BE2C (cell line): ENCODE results near the gene CDH13.

ENCODE experiments used
- DNase-seq: peaks from one replicate; pipeline ENCODE4 v3.0.0-alpha.2; 2020
- H3K27me3 ChIP-seq: fragments of 250-450 bp; sonication (Bioruptor Pico); 2 replicates; pipeline ENCODE4 v1.5.1; 2020; ENCODE audit warnings: mild to moderate bottlenecking
- H3K36me3 ChIP-seq: fragments of 250-450 bp; sonication (Bioruptor Pico); 2 replicates; pipeline ENCODE4 v1.5.1; 2020; ENCODE audit warnings: mild to moderate bottlenecking
- H3K4me1 ChIP-seq: fragments of 250-450 bp; sonication (Bioruptor Pico); 2 replicates; pipeline ENCODE4 v1.5.1; 2020
- H3K4me3 ChIP-seq: 2 replicates; pipeline ENCODE4 v1.5.1; 2011; ENCODE audit warnings: low read depth, low read length
- H3K9me3 ChIP-seq: fragments of 250-450 bp; sonication (Bioruptor Pico); 2 replicates; pipeline ENCODE4 v1.5.1; 2020
- CTCF ChIP-seq: IDR thresholded peaks from 2 replicates; pipeline ENCODE4 v1.5.1; 2012; ENCODE audit warnings: mild to moderate bottlenecking, low read depth, low read length

CDH13 gene

GRCh38 chr16:83538707-83539106 is 911.9 kb downstream of the CDH13 start:
- no peak for TF ChIP-seq CTCF
- no peak for DNase-seq
- Histone ChIP-seq H3K36me3 (no peaks in the 10 kb centered on the region), H3K9me3 (no peaks in the 10 kb centered on the region; the same call in none of the 2 replicates), H3K4me1 (no peaks in the 10 kb centered on the region), H3K4me3 (no peak overlapping the region), H3K27me3 (no peaks in the 10 kb centered on the region)

DNA sequence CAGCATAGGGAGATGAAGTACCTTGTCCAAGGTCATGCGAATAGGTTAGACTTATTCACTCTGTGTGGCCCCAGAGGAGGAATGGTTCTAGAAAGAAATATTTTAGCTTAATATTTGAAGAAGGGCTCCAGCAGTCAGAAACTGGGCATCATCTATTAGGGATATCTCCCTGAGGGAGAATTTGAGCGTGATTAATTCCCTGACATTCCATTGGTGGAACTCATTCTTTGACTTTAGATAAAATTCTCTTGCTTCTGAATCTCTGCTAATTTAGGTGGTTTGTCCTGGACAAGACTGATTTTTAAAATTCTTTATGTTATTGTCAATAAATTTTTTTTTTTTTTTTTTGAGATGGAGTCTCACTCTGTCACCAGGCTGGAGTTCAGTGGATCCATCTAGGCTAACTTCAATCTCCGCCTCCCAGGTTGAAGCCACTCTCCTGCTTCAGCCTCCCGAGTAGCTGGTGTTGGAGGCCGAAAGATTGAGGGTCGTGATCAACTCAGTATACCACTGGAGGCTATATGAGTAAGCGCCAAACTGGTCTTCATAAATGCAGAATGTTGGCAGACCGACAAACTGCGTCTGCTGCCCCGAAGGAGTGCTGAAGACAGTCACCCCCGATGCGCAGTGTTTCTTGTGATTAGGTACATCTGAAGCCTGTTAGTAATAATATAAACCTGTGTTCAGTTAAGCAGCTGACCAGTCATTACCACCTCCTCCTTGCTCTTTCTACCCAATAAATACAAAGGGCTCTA is 913.1 kb downstream of the CDH13 start:
- Histone ChIP-seq H3K9me3 (no peaks in the 10 kb centered on the region; the same call in none of the 2 replicates), H3K4me1 (no peaks in the 10 kb centered on the region), H3K27me3 (no peaks in the 10 kb centered on the region), H3K4me3 (no peak overlapping the region), H3K36me3 (no peaks in the 10 kb centered on the region)
- DNase-seq: no peak
- TF ChIP-seq CTCF: no peak

DNA sequence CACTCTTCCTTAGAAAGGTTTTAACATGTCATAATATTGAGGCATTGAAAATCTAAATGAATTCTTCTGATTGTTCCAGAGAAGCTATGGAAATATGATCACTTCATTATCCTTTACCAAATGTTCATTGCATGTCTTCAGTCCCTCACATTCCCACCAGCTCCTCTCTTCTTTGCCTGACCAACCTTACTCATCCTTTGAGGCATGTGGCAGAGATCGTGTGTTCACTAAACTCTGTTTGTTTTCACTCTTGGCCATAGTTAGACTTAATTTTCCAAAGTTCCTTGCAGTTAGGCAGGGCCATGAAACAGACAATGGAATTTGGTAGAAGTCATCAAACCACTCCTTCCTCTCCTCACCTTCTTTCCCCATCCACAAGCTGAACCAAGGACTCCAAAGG is 914.5 kb downstream of the CDH13 start:
- no peaks in the 10 kb centered on the region for H3K4me1 ChIP-seq
- TF ChIP-seq CTCF: no peak
- no peaks in the 10 kb centered on the region for H3K36me3 ChIP-seq
- H3K9me3 ChIP-seq: no peaks in the 10 kb centered on the region; the same call in none of the 2 replicates
- no peak for DNase-seq
- H3K27me3 ChIP-seq: no peaks in the 10 kb centered on the region
- no peak overlapping the region for H3K4me3 ChIP-seq

DNA sequence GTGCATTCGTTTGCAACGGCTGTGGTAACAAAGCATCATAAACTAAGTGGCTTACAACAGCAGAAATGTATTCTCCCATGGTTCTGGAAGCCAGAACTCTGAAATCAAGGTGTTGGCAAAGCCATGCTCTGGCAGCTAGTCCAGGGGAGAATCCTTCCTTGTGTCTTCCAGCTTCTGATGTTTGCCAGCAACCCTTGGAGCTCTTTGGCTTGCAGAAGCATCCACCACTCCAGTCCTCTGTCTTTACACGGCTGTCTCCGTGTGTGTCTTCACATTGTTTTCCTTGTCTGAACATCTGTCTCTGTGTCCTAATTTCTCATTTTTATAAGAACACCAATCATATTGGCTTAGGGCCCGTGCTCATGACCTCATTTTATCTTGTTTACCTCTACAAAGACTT is 915.7 kb downstream of the CDH13 start:
- Histone ChIP-seq H3K4me3 (no peak overlapping the region), H3K27me3 (no peaks in the 10 kb centered on the region), H3K9me3 (no peaks in the 10 kb centered on the region; the same call in none of the 2 replicates), H3K4me1 (no peaks in the 10 kb centered on the region), H3K36me3 (no peaks in the 10 kb centered on the region)
- TF ChIP-seq CTCF: no peak
- no peak for DNase-seq

DNA sequence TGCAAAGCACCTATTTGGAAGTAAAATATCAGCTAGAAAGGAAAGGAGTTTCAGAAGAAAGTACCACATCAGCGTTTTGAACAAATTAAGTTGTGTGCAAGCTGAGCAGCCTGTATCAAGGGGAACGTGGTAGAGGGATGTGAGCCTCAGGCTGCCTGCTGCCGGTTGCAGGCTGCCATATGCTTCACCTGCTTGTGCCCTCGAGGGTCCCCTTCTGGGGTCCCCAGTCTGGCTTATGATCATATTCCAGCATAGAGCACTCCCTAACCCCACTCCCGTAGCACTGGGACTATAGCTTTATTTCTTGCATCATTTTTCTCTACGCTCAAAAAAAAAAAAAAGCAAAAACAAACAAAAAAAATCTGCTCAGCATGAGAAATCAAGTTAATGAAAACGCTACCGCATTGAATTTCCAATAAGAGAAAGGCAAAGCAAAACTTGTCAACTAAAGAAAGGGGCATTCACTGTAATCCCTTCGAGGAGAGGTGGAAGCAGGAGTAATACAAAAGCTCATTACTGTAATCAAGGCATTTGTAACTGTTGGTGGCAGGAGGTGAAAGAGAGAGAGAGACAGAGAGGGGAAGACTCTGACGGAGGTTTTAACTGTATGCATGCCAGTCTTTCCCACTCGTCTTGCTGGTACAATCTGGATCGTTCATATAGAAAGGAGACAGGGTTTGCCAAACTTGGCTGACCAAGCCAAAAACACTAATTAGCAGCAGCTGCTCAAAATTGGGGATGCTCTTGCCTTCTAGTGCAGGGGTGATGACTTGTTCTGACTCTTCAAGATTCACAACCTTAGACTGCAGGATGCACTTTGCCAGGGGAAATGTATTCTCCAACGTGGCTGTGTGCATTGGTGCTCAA is 922.8 kb downstream of the CDH13 start:
- no peak for DNase-seq
- H3K4me3 ChIP-seq: no peak overlapping the region
- no peak for TF ChIP-seq CTCF

GRCh38 chr16:83550183-83550569 is 923.4 kb downstream of the CDH13 start:
- Histone ChIP-seq H3K4me3 (no peak overlapping the region), H3K36me3 (no peaks in the 10 kb centered on the region), H3K9me3 (no peaks in the 10 kb centered on the region), H3K4me1 (no peaks in the 10 kb centered on the region), H3K27me3 (no peaks in the 10 kb centered on the region)
- no peak for DNase-seq
- no peak for TF ChIP-seq CTCF

More for the DNA sequence above, 922.8 kb downstream of the CDH13 start:
- no peaks in the 10 kb centered on the region for H3K9me3 ChIP-seq
- H3K36me3 ChIP-seq: no peaks in the 10 kb centered on the region
- no peaks in the 10 kb centered on the region for H3K27me3 ChIP-seq
- no peaks in the 10 kb centered on the region for H3K4me1 ChIP-seq
